GM12801 (cell line): Measurements from ENCODE around the gene IL17RD.

Experiments used
- TF ChIP-seq, protein P1 (sequence below): IDR thresholded peaks from one replicate; pipeline ENCODE4 v1.5.1; 2011; ENCODE audit warnings: control low read depth; ENCODE audit not compliant: insufficient read length; ENCODE audit errors: extremely low read depth

IL17RD gene

DNA sequence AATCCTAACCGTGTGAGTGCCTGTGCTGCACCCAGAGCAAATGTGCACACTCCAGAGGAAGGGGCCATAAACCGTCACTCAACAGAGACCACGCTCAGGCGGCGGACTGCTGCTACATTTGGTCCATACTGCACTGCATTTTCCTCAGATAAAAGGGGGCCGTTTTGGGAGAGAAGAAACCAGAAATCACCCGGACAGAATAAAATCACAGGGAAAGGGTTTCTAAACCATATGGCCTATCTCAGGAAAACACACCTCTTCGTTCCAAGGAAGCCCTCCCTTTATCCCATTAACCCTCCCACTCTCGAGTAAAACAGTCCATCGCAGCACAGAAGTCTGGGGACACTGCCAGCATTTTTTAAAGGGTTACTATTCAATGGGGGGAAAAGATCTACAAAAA is 7.6 kb downstream of the IL17RD start:
- TF ChIP-seq, protein P1, sequence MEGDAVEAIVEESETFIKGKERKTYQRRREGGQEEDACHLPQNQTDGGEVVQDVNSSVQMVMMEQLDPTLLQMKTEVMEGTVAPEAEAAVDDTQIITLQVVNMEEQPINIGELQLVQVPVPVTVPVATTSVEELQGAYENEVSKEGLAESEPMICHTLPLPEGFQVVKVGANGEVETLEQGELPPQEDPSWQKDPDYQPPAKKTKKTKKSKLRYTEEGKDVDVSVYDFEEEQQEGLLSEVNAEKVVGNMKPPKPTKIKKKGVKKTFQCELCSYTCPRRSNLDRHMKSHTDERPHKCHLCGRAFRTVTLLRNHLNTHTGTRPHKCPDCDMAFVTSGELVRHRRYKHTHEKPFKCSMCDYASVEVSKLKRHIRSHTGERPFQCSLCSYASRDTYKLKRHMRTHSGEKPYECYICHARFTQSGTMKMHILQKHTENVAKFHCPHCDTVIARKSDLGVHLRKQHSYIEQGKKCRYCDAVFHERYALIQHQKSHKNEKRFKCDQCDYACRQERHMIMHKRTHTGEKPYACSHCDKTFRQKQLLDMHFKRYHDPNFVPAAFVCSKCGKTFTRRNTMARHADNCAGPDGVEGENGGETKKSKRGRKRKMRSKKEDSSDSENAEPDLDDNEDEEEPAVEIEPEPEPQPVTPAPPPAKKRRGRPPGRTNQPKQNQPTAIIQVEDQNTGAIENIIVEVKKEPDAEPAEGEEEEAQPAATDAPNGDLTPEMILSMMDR: no peak

DNA sequence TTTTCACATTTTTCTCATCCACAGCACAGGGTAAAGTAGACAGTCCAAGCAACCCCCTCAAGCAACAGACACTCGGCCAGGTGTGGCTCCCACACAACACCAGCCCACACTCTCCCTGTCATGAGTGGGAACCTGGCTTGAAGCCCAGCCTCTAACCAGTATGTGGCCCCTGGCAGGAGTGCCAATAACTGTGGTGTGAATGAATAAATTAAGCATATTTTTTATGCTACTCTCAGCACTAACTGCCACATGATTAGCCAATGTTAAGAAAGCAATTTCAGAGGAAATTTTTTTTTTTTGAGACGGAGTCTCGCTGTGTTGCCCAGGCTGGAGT is 9.9 kb downstream of the IL17RD start:
- TF ChIP-seq, protein P1: no peak

DNA sequence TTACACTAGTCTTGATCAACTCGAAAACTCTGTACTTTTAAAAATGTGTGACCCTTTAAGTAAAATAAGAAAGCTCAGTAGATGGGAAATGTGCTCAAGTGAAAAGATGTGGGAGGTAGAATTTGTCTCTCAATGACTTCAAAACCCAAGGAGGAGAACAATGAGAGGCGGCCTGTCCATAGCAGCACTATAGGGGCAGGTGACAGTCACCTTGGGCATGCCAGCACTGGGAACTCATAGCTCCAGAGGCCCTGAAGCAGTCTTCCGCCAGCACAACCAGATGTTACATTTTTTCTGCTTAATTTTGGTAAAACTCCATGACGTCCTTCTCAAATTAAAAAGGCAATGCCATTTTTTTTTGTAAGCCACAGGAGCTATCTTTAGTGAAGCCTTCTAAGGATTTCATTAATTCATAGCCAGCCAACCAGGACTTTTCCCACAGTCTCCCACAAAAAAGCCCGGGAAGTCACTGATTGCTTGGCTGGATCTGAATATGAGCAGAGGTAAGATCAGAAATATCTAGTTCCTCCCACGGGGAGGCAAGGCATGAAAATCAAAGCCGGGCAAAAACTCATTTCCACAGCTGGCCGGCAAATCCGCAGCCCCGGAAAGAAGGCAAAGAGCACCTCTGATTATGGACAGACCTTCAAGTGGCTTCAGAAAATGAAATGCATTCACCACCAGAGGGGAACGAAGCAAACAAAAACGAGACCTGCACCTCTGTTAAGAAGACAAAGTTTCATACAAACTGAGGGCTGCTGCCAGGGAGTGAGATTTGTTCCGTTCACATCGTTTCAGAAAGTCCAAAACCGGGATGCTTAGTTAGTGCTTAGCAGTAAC is 10.5 kb downstream of the IL17RD start:
- TF ChIP-seq, protein P1: no peak

DNA sequence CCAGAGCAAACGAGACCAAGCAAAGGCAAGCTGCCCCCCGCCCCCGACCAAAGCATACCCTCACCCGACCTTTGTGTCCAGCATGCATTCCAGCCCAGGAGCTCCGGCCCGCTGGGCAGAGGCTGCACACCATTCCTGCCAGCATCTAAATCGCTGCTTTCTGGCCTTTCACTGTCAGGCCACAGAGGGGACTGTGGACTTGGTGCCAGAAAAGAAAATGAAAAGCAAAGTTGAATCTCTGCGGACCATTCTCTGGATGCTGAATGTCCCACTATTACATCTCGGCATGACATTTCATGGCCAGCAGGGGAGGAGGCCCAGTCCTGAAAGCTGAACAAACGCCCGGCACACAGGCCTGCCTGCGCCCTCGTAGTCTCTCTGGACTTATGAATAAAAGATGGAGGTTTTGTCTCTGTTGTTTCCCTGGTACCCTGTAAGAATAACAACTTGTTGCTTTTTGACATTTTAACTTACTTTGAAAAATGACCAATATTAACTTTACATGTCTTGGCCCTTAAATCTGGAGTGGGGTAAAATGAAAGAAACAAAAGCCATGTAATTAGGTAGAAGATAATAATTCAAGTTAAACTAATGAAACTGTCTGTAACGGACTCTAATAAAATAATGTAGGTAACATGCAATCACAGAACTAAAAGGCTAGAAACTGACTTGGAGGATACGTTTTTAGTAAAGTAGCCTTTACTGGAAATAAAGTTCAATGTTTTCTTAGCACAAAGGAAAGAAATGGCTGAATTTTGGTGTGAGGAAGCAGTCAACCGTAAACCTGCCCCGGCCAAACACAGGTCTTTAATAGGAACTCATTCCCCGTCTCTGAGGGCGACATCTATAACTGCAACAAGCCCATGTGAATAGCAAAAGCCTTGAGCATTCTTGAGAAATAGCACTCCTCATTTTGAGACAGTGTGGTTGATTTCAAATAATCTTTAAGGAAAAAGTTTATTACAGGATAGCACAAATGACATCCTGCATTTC is 12.7 kb downstream of the IL17RD start:
- TF ChIP-seq, protein P1: no peak

DNA sequence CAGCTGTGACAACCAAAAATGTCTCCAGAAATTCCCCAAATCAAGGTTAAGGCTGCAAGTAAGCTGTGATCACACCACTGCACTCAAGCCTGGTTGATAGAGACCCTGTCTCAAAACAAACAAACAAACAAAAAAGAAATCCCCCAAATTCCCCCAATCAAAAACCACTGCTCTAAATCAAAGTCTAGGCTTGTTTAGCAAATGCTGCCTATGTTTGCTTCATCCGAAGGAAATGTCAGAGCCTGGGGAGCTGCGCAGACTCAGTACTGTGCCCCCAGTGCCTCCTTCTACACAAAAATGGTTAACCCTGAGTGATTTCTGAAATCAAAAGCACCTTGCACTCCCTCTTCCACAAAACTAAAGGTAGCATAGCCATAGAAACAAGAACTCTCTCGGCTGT is 13.4 kb downstream of the IL17RD start:
- TF ChIP-seq, protein P1: no peak

DNA sequence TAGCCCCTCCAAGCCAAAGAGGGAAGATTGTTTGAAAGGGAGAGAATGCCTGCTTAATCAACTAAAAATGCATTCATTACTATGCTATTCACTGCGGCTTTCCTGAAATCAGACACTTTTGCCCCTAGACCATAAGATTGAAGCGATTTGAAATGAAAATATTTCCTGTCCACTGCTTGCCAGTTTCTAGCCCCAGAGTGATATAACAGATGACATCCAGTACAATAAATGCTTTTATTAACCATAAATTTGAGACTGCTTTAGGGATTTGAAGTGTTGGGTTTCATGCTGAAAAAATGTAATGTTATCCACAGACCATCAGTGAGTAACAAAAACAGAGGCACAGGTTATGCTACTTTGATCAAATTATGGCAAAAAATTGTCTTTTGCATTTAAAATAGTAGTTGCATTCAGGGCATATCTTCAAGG is 14.1 kb downstream of the IL17RD start:
- TF ChIP-seq, protein P1: no peak

DNA sequence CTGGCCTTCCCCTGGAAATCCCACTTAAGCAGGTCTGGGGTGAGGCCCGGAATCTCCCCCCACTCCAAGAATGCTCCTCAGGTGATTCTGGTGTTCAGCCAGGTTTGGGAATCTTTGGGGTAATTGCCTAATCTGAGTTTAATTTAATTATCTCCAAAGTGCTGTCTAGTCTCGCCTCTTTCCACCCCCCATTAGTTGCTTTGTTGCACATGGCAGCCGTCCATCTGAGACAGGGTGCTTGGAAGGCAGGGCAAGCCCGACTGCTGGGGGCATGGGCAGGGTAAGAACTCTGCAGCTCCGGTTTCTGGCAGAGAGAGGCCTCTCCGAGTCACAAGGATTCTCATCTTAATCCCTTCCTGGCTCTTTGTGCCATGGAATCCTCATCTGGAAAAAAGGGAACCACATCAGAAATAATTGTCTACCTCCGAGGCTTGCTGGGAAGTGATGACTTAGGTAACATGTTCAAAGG is 15.0 kb downstream of the IL17RD start:
- TF ChIP-seq, protein P1: no peak
